ENCODE measurements around the gene RAD51C. TPM values are rescaled to one million over a fixed set of nuclear protein-coding genes. Genes with fewer than 3 reads are reported as not detected.
A peak's percentile ranks its signal among the peaks of the same experiment; 100 is the strongest.
"Not testable (repeated sequence)": the region's sequence is repeated elsewhere in the genome, so short reads cannot be mapped to it uniquely, and the experiment has no call there.

RAD51C gene
- polyA plus RNA-seq, 1 donor = 47.3 TPM

GRCh38 chr17:58730937-58731336 is 38.5 kb downstream of the RAD51C start:
- no peak for DNase-seq

GRCh38 chr17:58734040-58734439 is 41.6 kb downstream of the RAD51C start:
- DNase-seq = no peak

GRCh38 chr17:58734811-58735210 is 42.4 kb downstream of the RAD51C start:
- no peak for DNase-seq

- no peak for DNase-seq
These were observed 48.8 kb downstream of the RAD51C start for GRCh38 chr17:58741121-58741625.

- DNase-seq = no peak
These were observed 55.3 kb downstream of the RAD51C start for GRCh38 chr17:58747674-58748073.

- DNase-seq = not testable (repeated sequence)
These were observed 57.2 kb downstream of the RAD51C start for GRCh38 chr17:58749627-58750026.

GRCh38 chr17:58753026-58753425 is 60.6 kb downstream of the RAD51C start:
- no peak for DNase-seq

GRCh38 chr17:58755269-58755576 is 62.8 kb downstream of the RAD51C start:
- DNase-seq = no peak

GRCh38 chr17:58755577-58756245 is 63.3 kb downstream of the RAD51C start, which contains the start of gene PPM1E:
PPM1E (plus strand) TSS chr17:58755854.
- peak; percentile 89 for DNase-seq

- DNase-seq = no peak
These were observed 64.1 kb downstream of the RAD51C start for GRCh38 chr17:58756246-58757161.

- no peak for DNase-seq
These were observed 64.8 kb downstream of the RAD51C start for GRCh38 chr17:58757162-58757613.

- no peak for DNase-seq
These were observed 66.5 kb downstream of the RAD51C start for GRCh38 chr17:58758890-58759289.

- no peak for DNase-seq
These were observed 67.1 kb downstream of the RAD51C start for GRCh38 chr17:58759522-58759921.

GRCh38 chr17:58760248-58760647 is 67.8 kb downstream of the RAD51C start:
- no peak for DNase-seq

GRCh38 chr17:58763263-58763662 is 70.9 kb downstream of the RAD51C start:
- no peak for DNase-seq

- peak; percentile 38 for DNase-seq
These were observed 72.0 kb downstream of the RAD51C start for GRCh38 chr17:58764373-58764772.

- not testable (repeated sequence) for DNase-seq
These were observed 86.1 kb downstream of the RAD51C start for GRCh38 chr17:58778482-58778881.

- DNase-seq = no peak
These were observed 87.0 kb downstream of the RAD51C start for GRCh38 chr17:58779446-58779845.

- DNase-seq = no peak
These were observed 91.0 kb downstream of the RAD51C start for GRCh38 chr17:58783380-58783779.

GRCh38 chr17:58785097-58785496 is 92.7 kb downstream of the RAD51C start:
- DNase-seq = no peak
